Mammary epithelial cell (primary cell): ENCODE data around the gene ZNF827.

ENCODE experiments used
- EZH2 ChIP-seq: IDR thresholded peaks from 2 replicates; pipeline ENCODE4 v1.6.1; 2012; ENCODE audit warnings: low read length, inconsistent platforms, borderline replicate concordance
- TF ChIP-seq, protein P1 (sequence below), 2 donors: IDR thresholded peaks in 1 of 2; conservative IDR thresholded peaks in 1 of 2; 2 replicates each; pipeline ENCODE4 v1.5.1; 2011 to 2012; ENCODE audit warnings: inconsistent platforms in 2 of 2, low read length in 2 of 2, mild to moderate bottlenecking in 2 of 2, control low read depth in 1 of 2, low read depth in 1 of 2; ENCODE audit not compliant: insufficient read depth in 1 of 2; ENCODE audit errors: extremely low read depth in 1 of 2

DNA sequence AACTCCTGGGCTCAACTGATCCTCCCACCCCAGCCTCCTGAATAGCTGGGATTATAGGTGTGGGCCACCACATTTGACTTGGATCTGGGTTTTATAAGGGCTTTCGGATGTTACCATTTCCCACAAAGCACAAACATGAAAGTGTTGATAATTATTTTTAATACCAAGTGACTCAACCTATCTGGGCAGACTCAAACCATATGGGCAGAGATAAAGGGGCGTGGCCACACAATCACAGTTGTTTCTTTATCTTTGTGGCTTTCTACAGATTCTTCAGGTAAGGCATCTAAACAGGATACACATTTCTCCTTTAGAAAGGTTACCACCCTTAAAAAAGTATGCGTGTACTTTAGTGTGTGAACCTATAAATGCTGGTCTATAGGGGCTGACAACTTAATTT is 122.5 kb downstream of the ZNF827 start:
- TF ChIP-seq, protein P1, sequence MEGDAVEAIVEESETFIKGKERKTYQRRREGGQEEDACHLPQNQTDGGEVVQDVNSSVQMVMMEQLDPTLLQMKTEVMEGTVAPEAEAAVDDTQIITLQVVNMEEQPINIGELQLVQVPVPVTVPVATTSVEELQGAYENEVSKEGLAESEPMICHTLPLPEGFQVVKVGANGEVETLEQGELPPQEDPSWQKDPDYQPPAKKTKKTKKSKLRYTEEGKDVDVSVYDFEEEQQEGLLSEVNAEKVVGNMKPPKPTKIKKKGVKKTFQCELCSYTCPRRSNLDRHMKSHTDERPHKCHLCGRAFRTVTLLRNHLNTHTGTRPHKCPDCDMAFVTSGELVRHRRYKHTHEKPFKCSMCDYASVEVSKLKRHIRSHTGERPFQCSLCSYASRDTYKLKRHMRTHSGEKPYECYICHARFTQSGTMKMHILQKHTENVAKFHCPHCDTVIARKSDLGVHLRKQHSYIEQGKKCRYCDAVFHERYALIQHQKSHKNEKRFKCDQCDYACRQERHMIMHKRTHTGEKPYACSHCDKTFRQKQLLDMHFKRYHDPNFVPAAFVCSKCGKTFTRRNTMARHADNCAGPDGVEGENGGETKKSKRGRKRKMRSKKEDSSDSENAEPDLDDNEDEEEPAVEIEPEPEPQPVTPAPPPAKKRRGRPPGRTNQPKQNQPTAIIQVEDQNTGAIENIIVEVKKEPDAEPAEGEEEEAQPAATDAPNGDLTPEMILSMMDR (conservative IDR thresholded peaks at IDR 0.05 in 1 of 2, IDR thresholded peaks at IDR 0.05 in 1 of 2; ENCODE audit: extremely low read depth in 1 of 2, insufficient read depth in 1 of 2, low read depth in 1 of 2, low read length in 2 of 2), result no peak
- no peak for TF ChIP-seq EZH2
